SK-N-SH (cell line): ENCODE data around the gene PRUNE1. TPM values are rescaled to one million over a fixed set of nuclear protein-coding genes. Genes with fewer than 3 reads are reported as not detected.

ENCODE experiments used
- CTCF ChIA-PET: fragments of 300-600, 350-600 bp; formaldehyde crosslinking; extraction: SDS; loops from one replicate; lab custom pipeline; 2021; lab: Yijun Ruan, JAX
- POLR2A ChIA-PET: fragments of 350-600 bp; sonication (Branson Sonifier 250); formaldehyde crosslinking; extraction: SDS; loops from one replicate; lab custom pipeline; 2020; ENCODE audit warnings: antibody characterized with exemption, inconsistent platforms; lab: Yijun Ruan, JAX
- DNase-seq: peaks from one replicate; pipeline ENCODE4 v3.0.0; 2012
- H2AFZ ChIP-seq: fragments of 200-600 bp; sonication (generic); 2 replicates; pipeline ENCODE4 v1.8.1; 2016; ENCODE audit warnings: antibody characterized with exemption, mild to moderate bottlenecking, low read depth
- H3F3A ChIP-seq: fragments of 200-600 bp; sonication (generic); replicated peaks from 2 replicates; pipeline ENCODE3; 2016; ENCODE audit warnings: antibody characterized with exemption, mild to moderate bottlenecking; ENCODE audit not compliant: insufficient read depth
- H3K27ac ChIP-seq, 2 experiments: fragments of 200-500 bp in 1 of 2; fragments of 200-600 bp in 1 of 2; sonication (Bioruptor generic) in 1 of 2; sonication (generic), shearing (Covaris generic) in 1 of 2; 2 replicates each; pipeline versions ENCODE4 v1.5.1 to v1.6.1; 2014 to 2016; ENCODE audit warnings: low read depth in 2 of 2, inconsistent platforms in 1 of 2, low read length in 1 of 2, mild to moderate bottlenecking in 1 of 2, mixed read lengths in 1 of 2
- H3K27me3 ChIP-seq: fragments of 200-600 bp; sonication (generic), shearing (Covaris generic); 2 replicates; pipeline ENCODE4 v1.6.1; 2016; ENCODE audit warnings: mixed run types; ENCODE audit not compliant: insufficient read depth
- H3K36me3 ChIP-seq, 2 experiments: fragments of 200-500 bp in 1 of 2; fragments of 200-600 bp in 1 of 2; sonication (Bioruptor generic) in 1 of 2; sonication (generic) in 1 of 2; replicated peaks in 1 of 2; 2 replicates each; pipeline versions ENCODE3 to v1.5.1; 2014 to 2016; ENCODE audit warnings: low read length in 1 of 2, mild to moderate bottlenecking in 1 of 2; ENCODE audit not compliant: insufficient read depth in 2 of 2, control insufficient read depth in 1 of 2
- H3K4me1 ChIP-seq, 2 experiments: fragments of 200-500 bp in 1 of 2; fragments of 200-600 bp in 1 of 2; sonication (Bioruptor generic) in 1 of 2; sonication (generic), shearing (Covaris generic) in 1 of 2; 2 replicates each; pipeline versions ENCODE4 v1.5.1 to v1.6.1; 2014 to 2016; ENCODE audit warnings: low read depth in 1 of 2, low read length in 1 of 2, mixed run types in 1 of 2; ENCODE audit not compliant: insufficient read depth in 2 of 2, control insufficient read depth in 1 of 2
- H3K4me2 ChIP-seq: fragments of 200-600 bp; sonication (generic), shearing (Covaris generic); 2 replicates; pipeline ENCODE4 v1.6.1; 2017; ENCODE audit warnings: mixed run types
- H3K4me3 ChIP-seq, 2 experiments: fragments of 200-500 bp in 1 of 2; fragments of 200-600 bp in 1 of 2; sonication (Bioruptor generic) in 1 of 2; sonication (generic), shearing (Covaris generic) in 1 of 2; 2 replicates each; pipeline versions ENCODE4 v1.5.1 to v1.8.1; 2014 to 2016; ENCODE audit warnings: low read depth in 2 of 2, inconsistent platforms in 1 of 2, low read length in 1 of 2, mild to moderate bottlenecking in 1 of 2, mixed read lengths in 1 of 2, moderate library complexity in 1 of 2
- H3K79me2 ChIP-seq: fragments of 200-600 bp; sonication (generic); 2 replicates; pipeline ENCODE4 v1.8.1; 2017; ENCODE audit warnings: mild to moderate bottlenecking; ENCODE audit not compliant: insufficient read depth
- H3K9ac ChIP-seq: fragments of 200-600 bp; sonication (generic); 2 replicates; pipeline ENCODE4 v1.6.1; 2017; ENCODE audit warnings: mixed run types
- H3K9me2 ChIP-seq: fragments of 200-600 bp; sonication (generic); 2 replicates; pipeline ENCODE4 v1.6.1; 2017; ENCODE audit warnings: mixed run types
- H3K9me3 ChIP-seq: fragments of 200-600 bp; sonication (generic); 2 replicates; pipeline ENCODE4 v1.6.1; 2017; ENCODE audit warnings: mixed run types, mild to moderate bottlenecking, moderate library complexity
- H4K20me1 ChIP-seq: fragments of 200-600 bp; sonication (generic); 2 replicates; pipeline ENCODE4 v1.6.1; 2017; ENCODE audit warnings: mild to moderate bottlenecking, mixed run types; ENCODE audit not compliant: insufficient read depth
- CHD2 ChIP-seq: fragments of 150-350 bp; IDR thresholded peaks from 2 replicates; pipeline ENCODE4 v1.6.1; 2018; ENCODE audit warnings: low read length; ENCODE audit not compliant: partially characterized antibody
- ELF1 ChIP-seq: IDR thresholded peaks from 2 replicates; pipeline ENCODE4 v1.4.0; 2012
- EZH2phosphoT487 ChIP-seq: fragments of 200-600 bp; sonication (generic); IDR thresholded peaks from 2 replicates; pipeline ENCODE4 v1.6.1; 2017; ENCODE audit warnings: low read depth, mixed run types, mild to moderate bottlenecking, antibody characterized with exemption, moderate library complexity, borderline replicate concordance
- FOXJ3 ChIP-seq: sonication (generic); formaldehyde crosslinking; IDR thresholded peaks from 2 replicates; pipeline ENCODE4 v1.5.1; 2020; ENCODE audit warnings: mild to moderate bottlenecking, missing genetic modification reagents
- FOXM1 ChIP-seq: IDR thresholded peaks from 2 replicates; pipeline ENCODE4 v1.4.0; 2012; ENCODE audit warnings: low read depth, mild to moderate bottlenecking
- GABPA ChIP-seq: IDR thresholded peaks from 2 replicates; pipeline ENCODE4 v1.4.0; 2012; ENCODE audit warnings: low read depth, mild to moderate bottlenecking
- GATA2 ChIP-seq: sonication (generic); formaldehyde crosslinking; IDR thresholded peaks from 2 replicates; pipeline ENCODE4 v1.5.0; 2020; ENCODE audit warnings: mild to moderate bottlenecking, missing genetic modification reagents
- IRF3 ChIP-seq: fragments of 150-350 bp; IDR thresholded peaks from 2 replicates; pipeline ENCODE4 v1.6.1; 2016; ENCODE audit warnings: mild to moderate bottlenecking, low read depth, low read length
- MEF2A ChIP-seq: IDR thresholded peaks from 2 replicates; pipeline ENCODE4 v1.4.0; 2012; ENCODE audit warnings: low read depth, borderline replicate concordance
- MXI1 ChIP-seq: IDR thresholded peaks from 2 replicates; pipeline ENCODE4 v1.6.1; 2012; ENCODE audit warnings: mild to moderate bottlenecking, low read depth, low read length, improper control_type of control experiment
- NFIC ChIP-seq: IDR thresholded peaks from 2 replicates; pipeline ENCODE4 v1.4.0; 2012; ENCODE audit warnings: borderline replicate concordance
- NRF1 ChIP-seq: IDR thresholded peaks from 2 replicates; pipeline ENCODE4 v1.6.1; 2012; ENCODE audit warnings: low read depth, mild to moderate bottlenecking, low read length
- POLR2AphosphoS5 ChIP-seq: IDR thresholded peaks from 2 replicates; pipeline ENCODE4 v1.6.1; 2012; ENCODE audit warnings: low read depth, low read length
- RAD21 ChIP-seq: IDR thresholded peaks from 2 replicates; pipeline ENCODE4 v1.6.1; 2012; ENCODE audit warnings: mild to moderate bottlenecking, low read length
- RCOR1 ChIP-seq: fragments of 150-350 bp; IDR thresholded peaks from 2 replicates; pipeline ENCODE4 v1.6.1; 2017; ENCODE audit warnings: antibody characterized with exemption, low read length
- RXRA ChIP-seq: IDR thresholded peaks from 2 replicates; pipeline ENCODE4 v1.4.0; 2012; ENCODE audit warnings: low read depth, mild to moderate bottlenecking, borderline replicate concordance
- SIN3A ChIP-seq: IDR thresholded peaks from 2 replicates; pipeline ENCODE4 v1.6.1; 2012; ENCODE audit warnings: low read depth, mild to moderate bottlenecking, low read length, moderate library complexity, borderline replicate concordance
- SMC3 ChIP-seq: IDR thresholded peaks from 2 replicates; pipeline ENCODE4 v1.6.1; 2012; ENCODE audit warnings: low read depth, low read length, improper control_type of control experiment
- TAF1 ChIP-seq: IDR thresholded peaks from 2 replicates; pipeline ENCODE4 v1.6.1; 2012; ENCODE audit warnings: low read depth, mild to moderate bottlenecking, low read length, moderate library complexity, borderline replicate concordance
- TCF12 ChIP-seq: IDR thresholded peaks from 2 replicates; pipeline ENCODE4 v1.4.0; 2012
- TEAD4 ChIP-seq: IDR thresholded peaks from 2 replicates; pipeline ENCODE4 v1.4.0; 2012; ENCODE audit warnings: mild to moderate bottlenecking, borderline replicate concordance; ENCODE audit not compliant: insufficient read depth
- USF1 ChIP-seq: IDR thresholded peaks from 2 replicates; pipeline ENCODE4 v1.4.0; 2012; ENCODE audit warnings: low read depth, borderline replicate concordance
- YY1 ChIP-seq: IDR thresholded peaks from 2 replicates; pipeline ENCODE4 v1.4.0; 2012; ENCODE audit warnings: low read depth, mild to moderate bottlenecking
- WGBS: methylation state at CpG from one replicate; pipeline ENCODE4 v1.1.6; 2017; ENCODE audit warnings: low lambda C conversion rate; 5-methylcytosine and 5-hydroxymethylcytosine counted together
- polyA plus RNA-seq, 3 experiments: library from polyadenylated mRNA; depleted of rRNA; stranded (reverse); fragments of >200 nt; gene quantifications; 2 replicates each; pipeline ENCODE4 v1.2.3, GENCODE V29; 2012
- TF ChIP-seq, protein P1 (sequence below): IDR thresholded peaks from 2 replicates; pipeline ENCODE4 v1.4.0; 2012; ENCODE audit warnings: low read depth
- TF ChIP-seq, protein P2 (sequence below): IDR thresholded peaks from 2 replicates; pipeline ENCODE4; 2012
- TF ChIP-seq, protein P3 (sequence below): IDR thresholded peaks from 2 replicates; pipeline ENCODE4 v1.6.1; 2012; ENCODE audit warnings: mild to moderate bottlenecking, low read depth, low read length, moderate library complexity

Gene PRUNE1
- 7.3 and 8.2 TPM in 2 replicates for polyA plus RNA-seq (2012; rRNA removed)
- polyA plus RNA-seq (2012; cell fraction: cytosol; rRNA removed) = 6.7 and 7.5 TPM in 2 replicates
- polyA plus RNA-seq (2012; cell fraction: nucleus; rRNA removed) = 8.2 and 8.8 TPM in 2 replicates

DNA sequence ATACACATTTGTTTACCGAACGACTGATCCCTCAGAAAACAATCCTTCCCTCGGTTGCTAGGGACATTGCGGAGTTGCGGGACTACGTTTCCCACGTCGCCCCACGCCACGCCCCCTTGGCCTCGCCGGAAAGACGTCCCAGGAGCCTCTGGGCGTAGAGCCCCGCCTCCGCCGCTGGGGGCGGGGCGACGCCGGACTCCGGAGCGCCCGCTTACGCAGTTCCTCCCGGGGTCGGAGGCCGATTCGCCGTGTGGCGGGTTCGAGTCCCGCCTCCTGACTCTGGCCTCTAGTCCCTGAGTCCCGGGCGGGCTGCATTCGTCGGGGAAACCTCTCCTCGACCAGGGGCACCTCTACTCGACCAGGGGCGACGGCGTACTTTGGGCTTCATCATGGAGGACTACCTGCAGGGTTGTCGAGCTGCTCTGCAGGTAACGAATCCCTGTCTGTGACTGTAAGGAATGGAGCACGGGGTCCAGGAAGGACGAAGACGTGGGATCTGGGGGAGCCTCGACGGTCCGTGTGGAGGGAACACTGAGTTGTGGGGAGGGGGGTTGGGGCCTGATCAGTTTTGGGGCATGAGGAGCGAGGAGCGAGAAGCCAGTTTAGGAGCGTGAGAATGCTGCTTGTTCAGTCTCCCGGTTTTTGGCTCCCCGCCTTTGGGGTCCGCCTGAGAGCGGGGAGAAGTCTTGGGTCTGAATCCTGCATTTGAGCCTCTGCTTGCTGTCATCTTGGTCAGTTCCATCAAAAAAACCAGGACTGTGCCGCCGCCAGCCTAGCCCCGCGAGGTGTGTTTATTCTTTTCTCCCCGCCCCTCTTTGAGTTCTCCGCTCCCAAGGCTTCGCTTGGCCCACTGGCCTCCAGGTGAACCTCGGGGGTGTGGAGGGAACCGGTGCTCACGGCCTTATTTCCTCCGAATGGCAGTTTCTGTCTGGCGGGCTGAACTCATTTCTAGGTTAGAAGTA lies at the start of gene PRUNE1:
PRUNE1 (plus strand) TSS at position 206 of the 962 bp plus-strand sequence; CDS start at position 390, 184 bp downstream.
- peak within 1 kb of the TSS; percentile 77 to 80 for H3K4me3 ChIP-seq
- H3K27ac ChIP-seq = peak within 1 kb of the TSS; percentile 79 to 86
- peak within 1 kb of the TSS; percentile 93 for H2AFZ ChIP-seq
- H3K4me1 ChIP-seq = peaks cover 6 to 30% of the 10 kb centered on the region in 2 experiments; a peak in 2 of 4 replicates
- 5% methylated on average over 34 of the region's 69 CpGs for WGBS
- no peaks in the 10 kb centered on the region for H3K9me2 ChIP-seq
- no peaks in the 10 kb centered on the region for H4K20me1 ChIP-seq
- ChIA-PET CTCF (interaction anchor here (2.3 kb wide), 1 partner anchor 16 kb away, joined by 7 read pairs; no protein-coding TSS in a partner anchor), POLR2A (no interaction called here)
- H3F3A ChIP-seq = peaks cover 15% of the 10 kb centered on the region
- H3K9me3 ChIP-seq = no peaks in the 10 kb centered on the region
- DNase-seq = peak; percentile 97
- H3K4me2 ChIP-seq = peak within 1 kb of the TSS; percentile 91
- H3K36me3 ChIP-seq = peaks cover 0 to 3% of the 10 kb centered on the region in 2 experiments
- H3K79me2 ChIP-seq = peaks cover 24% of the 10 kb centered on the region; the same call in 1 of the 2 replicates
- H3K27me3 ChIP-seq = no peaks in the 10 kb centered on the region
- peak within 1 kb of the TSS; percentile 84 for H3K9ac ChIP-seq
- TF ChIP-seq SIN3A (peak; percentile 60; the same call in 1 of the 2 replicates), TCF12 (no peak), EZH2phosphoT487 (no peak), NRF1 (peak; percentile 47), GATA2 (no peak), FOXM1 (no peak), POLR2AphosphoS5 (peak; percentile 37; the same call in 1 of the 2 replicates), FOXJ3 (CRISPR knock-in tag) (peak; percentile 43; the same call in 1 of the 2 replicates), RXRA (no peak; the same call in 1 of the 2 replicates), NFIC (no peak), GABPA (peak; percentile 77), RCOR1 (peak; percentile 18; the same call in 1 of the 2 replicates), USF1 (no peak), YY1 (0 out of 2 replicates have a peak, but pooled peaks have one; percentile 26), MXI1 (peak; percentile 78), RAD21 (no peak), ELF1 (no peak), TAF1 (peak; percentile 31; the same call in 1 of the 2 replicates), TEAD4 (no peak), IRF3 (no peak), CHD2 (peak; percentile 59), MEF2A (no peak), SMC3 (no peak)
- TF ChIP-seq, protein P1, sequence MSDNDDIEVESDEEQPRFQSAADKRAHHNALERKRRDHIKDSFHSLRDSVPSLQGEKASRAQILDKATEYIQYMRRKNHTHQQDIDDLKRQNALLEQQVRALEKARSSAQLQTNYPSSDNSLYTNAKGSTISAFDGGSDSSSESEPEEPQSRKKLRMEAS = no peak; the same call in 1 of the 2 replicates
- TF ChIP-seq, protein P2, sequence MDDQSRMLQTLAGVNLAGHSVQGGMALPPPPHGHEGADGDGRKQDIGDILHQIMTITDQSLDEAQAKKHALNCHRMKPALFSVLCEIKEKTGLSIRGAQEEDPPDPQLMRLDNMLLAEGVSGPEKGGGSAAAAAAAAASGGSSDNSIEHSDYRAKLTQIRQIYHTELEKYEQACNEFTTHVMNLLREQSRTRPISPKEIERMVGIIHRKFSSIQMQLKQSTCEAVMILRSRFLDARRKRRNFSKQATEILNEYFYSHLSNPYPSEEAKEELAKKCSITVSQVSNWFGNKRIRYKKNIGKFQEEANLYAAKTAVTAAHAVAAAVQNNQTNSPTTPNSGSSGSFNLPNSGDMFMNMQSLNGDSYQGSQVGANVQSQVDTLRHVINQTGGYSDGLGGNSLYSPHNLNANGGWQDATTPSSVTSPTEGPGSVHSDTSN = no peak
- TF ChIP-seq, protein P3, sequence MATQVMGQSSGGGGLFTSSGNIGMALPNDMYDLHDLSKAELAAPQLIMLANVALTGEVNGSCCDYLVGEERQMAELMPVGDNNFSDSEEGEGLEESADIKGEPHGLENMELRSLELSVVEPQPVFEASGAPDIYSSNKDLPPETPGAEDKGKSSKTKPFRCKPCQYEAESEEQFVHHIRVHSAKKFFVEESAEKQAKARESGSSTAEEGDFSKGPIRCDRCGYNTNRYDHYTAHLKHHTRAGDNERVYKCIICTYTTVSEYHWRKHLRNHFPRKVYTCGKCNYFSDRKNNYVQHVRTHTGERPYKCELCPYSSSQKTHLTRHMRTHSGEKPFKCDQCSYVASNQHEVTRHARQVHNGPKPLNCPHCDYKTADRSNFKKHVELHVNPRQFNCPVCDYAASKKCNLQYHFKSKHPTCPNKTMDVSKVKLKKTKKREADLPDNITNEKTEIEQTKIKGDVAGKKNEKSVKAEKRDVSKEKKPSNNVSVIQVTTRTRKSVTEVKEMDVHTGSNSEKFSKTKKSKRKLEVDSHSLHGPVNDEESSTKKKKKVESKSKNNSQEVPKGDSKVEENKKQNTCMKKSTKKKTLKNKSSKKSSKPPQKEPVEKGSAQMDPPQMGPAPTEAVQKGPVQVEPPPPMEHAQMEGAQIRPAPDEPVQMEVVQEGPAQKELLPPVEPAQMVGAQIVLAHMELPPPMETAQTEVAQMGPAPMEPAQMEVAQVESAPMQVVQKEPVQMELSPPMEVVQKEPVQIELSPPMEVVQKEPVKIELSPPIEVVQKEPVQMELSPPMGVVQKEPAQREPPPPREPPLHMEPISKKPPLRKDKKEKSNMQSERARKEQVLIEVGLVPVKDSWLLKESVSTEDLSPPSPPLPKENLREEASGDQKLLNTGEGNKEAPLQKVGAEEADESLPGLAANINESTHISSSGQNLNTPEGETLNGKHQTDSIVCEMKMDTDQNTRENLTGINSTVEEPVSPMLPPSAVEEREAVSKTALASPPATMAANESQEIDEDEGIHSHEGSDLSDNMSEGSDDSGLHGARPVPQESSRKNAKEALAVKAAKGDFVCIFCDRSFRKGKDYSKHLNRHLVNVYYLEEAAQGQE = no peak
